ENCODE data around the gene IFI30. TPM values are rescaled to one million over a fixed set of nuclear protein-coding genes. Genes with fewer than 3 reads are reported as not detected.

The IFI30 gene
- total RNA-seq, 1 donor from 2014 or later, result not detected

DNA sequence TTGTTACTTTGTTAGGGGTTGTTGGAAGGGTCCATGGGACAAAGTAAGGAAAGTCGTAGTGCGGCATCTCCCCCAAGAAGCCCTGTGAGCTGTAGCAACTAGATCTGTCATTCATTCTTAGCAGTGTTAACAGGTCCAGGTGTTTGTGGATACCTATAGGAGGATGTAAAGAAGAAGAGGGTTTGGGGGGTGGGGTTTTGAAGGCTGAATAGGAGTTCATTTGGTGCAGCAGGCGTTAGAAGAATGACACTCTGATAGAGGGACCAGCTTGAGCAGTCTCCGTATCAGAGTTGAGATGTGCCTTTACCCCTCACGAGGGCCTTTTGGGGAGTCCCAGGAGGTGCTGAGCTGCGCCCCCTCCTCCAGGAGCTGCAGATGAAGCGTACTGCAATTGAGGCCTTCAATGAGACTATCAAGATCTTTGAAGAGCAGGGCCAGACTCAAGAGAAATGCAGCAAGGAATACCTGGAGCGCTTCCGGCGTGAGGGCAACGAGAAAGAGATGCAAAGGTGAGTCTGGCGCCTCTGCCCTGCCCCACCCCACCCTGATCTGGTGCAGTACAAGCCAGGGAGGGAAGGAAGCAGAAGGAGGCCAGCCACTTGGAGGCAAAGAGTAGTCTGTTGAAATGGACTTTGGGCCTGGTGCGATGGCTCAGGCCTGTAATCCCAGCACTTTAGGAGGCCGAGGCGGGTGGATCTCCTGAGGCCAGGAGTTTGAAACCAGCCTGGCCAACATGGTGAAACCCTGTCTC lies 7.6 kb upstream of the IFI30 start:
- no peaks in the 10 kb centered on the region for H3K27me3 Mint-ChIP-seq (ENCODE audit: unreplicated experiment)
- TF ChIP-seq, protein P1, sequence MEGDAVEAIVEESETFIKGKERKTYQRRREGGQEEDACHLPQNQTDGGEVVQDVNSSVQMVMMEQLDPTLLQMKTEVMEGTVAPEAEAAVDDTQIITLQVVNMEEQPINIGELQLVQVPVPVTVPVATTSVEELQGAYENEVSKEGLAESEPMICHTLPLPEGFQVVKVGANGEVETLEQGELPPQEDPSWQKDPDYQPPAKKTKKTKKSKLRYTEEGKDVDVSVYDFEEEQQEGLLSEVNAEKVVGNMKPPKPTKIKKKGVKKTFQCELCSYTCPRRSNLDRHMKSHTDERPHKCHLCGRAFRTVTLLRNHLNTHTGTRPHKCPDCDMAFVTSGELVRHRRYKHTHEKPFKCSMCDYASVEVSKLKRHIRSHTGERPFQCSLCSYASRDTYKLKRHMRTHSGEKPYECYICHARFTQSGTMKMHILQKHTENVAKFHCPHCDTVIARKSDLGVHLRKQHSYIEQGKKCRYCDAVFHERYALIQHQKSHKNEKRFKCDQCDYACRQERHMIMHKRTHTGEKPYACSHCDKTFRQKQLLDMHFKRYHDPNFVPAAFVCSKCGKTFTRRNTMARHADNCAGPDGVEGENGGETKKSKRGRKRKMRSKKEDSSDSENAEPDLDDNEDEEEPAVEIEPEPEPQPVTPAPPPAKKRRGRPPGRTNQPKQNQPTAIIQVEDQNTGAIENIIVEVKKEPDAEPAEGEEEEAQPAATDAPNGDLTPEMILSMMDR (IDR thresholded peaks at IDR 0.05; ENCODE audit: unreplicated experiment), result no peak
- H3K4me3 Mint-ChIP-seq (ENCODE audit: unreplicated experiment), result peak overlapping the region; percentile 65
- H3K27ac Mint-ChIP-seq (ENCODE audit: unreplicated experiment), result no peak overlapping the region
- H3K9me3 Mint-ChIP-seq (ENCODE audit: unreplicated experiment), result no peaks in the 10 kb centered on the region
- H3K36me3 Mint-ChIP-seq (ENCODE audit: low read depth, unreplicated experiment), result peaks cover 27% of the 10 kb centered on the region
- DNase-seq (ENCODE audit: low spot score), result no peak
- no peaks in the 10 kb centered on the region for H3K4me1 Mint-ChIP-seq (ENCODE audit: unreplicated experiment)

DNA sequence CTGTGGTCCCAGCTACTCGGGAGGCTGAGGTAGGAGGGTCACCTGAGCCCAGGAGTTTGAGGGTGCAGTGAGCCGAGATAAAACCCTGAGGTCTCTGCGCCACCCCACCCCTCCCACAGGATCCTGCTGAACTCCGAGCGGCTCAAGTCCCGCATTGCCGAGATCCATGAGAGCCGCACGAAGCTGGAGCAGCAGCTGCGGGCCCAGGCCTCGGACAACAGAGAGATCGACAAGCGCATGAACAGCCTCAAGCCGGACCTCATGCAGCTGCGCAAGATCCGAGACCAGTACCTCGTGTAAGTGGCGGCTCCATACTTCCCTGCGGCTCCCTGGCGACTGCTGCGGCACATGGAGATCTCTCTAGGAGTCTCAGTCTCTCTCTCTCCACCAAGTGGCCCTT lies 6.6 kb upstream of the IFI30 start:
- peaks cover 27% of the 10 kb centered on the region for H3K36me3 Mint-ChIP-seq (ENCODE audit: low read depth, unreplicated experiment)

DNA sequence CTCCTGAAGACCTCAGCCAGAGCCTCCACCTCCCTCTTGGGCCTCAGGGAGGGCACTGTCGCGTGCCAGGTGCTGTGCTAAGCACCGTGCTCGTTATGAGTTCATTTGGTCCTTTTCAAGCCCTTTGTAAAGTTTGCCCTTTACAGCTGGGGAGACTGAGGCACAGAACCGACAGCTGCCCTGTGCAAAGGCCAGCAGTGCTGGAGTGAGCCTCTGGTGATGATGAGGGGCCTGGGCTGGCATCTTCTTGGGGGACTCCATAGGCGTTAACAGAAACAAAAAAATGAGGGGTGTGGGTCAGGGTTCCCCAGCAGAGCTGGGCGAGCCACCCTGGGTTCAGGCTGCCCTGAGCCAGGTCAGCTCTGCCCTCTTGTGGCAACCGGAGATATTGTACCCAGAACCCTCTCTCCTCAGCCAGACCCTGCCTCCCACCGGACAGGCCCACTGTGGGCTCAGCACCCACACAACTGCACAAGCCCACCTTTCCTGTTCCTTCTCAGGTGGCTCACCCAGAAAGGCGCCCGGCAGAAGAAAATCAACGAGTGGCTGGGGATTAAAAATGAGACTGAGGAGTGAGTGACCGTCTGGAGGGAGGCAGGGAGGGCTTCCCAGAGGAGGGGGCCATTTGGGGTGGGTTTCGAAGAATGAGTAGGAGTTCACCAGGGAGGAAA lies 5.5 kb upstream of the IFI30 start:
- peak; percentile 68 for DNase-seq (ENCODE audit: low spot score)
- Mint-ChIP-seq H3K4me3 (ENCODE audit: unreplicated experiment) (no peak overlapping the region), H3K36me3 (ENCODE audit: low read depth, unreplicated experiment) (peaks cover 26% of the 10 kb centered on the region), H3K27ac (ENCODE audit: unreplicated experiment) (no peak overlapping the region), H3K4me1 (ENCODE audit: unreplicated experiment) (no peaks in the 10 kb centered on the region), H3K27me3 (ENCODE audit: unreplicated experiment) (no peaks in the 10 kb centered on the region), H3K9me3 (ENCODE audit: unreplicated experiment) (no peaks in the 10 kb centered on the region)
- TF ChIP-seq, protein P1 (IDR thresholded peaks at IDR 0.05; ENCODE audit: unreplicated experiment), result peak; percentile 77

More for the DNA sequence above, 6.6 kb upstream of the IFI30 start:
- H3K4me1 Mint-ChIP-seq (ENCODE audit: unreplicated experiment), result no peaks in the 10 kb centered on the region
- H3K9me3 Mint-ChIP-seq (ENCODE audit: unreplicated experiment), result no peaks in the 10 kb centered on the region
- no peak overlapping the region for H3K4me3 Mint-ChIP-seq (ENCODE audit: unreplicated experiment)
- H3K27ac Mint-ChIP-seq (ENCODE audit: unreplicated experiment), result no peak overlapping the region
- H3K27me3 Mint-ChIP-seq (ENCODE audit: unreplicated experiment), result no peaks in the 10 kb centered on the region
- DNase-seq (ENCODE audit: low spot score), result no peak
- TF ChIP-seq, protein P1 (IDR thresholded peaks at IDR 0.05; ENCODE audit: unreplicated experiment), result no peak

DNA sequence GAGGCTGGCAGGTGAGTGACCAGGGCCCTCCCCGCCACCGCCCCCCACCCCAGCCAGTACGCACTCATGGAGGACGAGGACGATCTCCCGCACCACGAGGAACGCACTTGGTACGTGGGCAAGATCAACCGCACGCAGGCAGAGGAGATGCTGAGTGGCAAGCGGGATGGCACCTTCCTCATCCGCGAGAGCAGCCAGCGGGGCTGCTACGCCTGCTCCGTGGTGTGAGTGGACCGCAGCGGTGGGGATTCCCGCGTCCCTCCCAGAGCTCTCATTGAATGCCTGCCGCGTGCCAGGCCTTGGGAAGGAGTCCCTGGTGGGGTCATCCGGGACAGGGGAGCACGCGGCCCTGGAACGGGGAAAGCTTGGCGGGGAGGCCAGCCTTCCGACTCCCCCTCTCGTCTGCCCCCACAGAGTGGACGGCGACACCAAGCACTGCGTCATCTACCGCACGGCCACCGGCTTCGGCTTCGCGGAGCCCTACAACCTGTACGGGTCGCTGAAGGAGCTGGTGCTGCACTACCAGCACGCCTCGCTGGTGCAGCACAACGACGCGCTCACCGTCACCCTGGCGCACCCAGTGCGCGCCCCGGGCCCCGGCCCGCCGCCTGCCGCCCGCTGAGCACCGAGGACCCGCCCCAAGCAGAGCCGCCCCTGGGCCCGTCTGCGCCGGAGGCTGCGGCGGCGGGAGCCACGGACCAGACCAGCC lies 4.8 kb upstream of the IFI30 start:
- TF ChIP-seq, protein P1 (IDR thresholded peaks at IDR 0.05; ENCODE audit: unreplicated experiment), result no peak
- Mint-ChIP-seq H3K4me3 (ENCODE audit: unreplicated experiment) (no peak overlapping the region), H3K9me3 (ENCODE audit: unreplicated experiment) (no peaks in the 10 kb centered on the region), H3K4me1 (ENCODE audit: unreplicated experiment) (no peaks in the 10 kb centered on the region), H3K36me3 (ENCODE audit: low read depth, unreplicated experiment) (peaks cover 21% of the 10 kb centered on the region), H3K27ac (ENCODE audit: unreplicated experiment) (no peak overlapping the region), H3K27me3 (ENCODE audit: unreplicated experiment) (no peaks in the 10 kb centered on the region)
- no peak for DNase-seq (ENCODE audit: low spot score)

Measured in endothelial cell (in vitro differentiated cells).